Heart left ventricle (tissue), 13 donors: Measurements from ENCODE around the gene OR2L8.
A peak's percentile ranks its signal among the peaks of the same experiment; 100 is the strongest.

Experiments used
- CTCF ChIP-seq, 12 donors: fragments of 200-600 bp; sonication (generic) in 4 of 12; IDR thresholded peaks; one replicate each; pipeline versions ENCODE4 v1.5.0 to v1.8.0; 2018 to 2022; ENCODE audit warnings: antibody characterized with exemption in 12 of 12, mild to moderate bottlenecking in 5 of 12
- POLR2A ChIP-seq, 2 donors: fragments of 450-650 bp; IDR thresholded peaks; one replicate each; pipeline ENCODE4 v1.6.1; 2017; ENCODE audit warnings: antibody characterized with exemption in 2 of 2, mild to moderate bottlenecking in 2 of 2, moderate library complexity in 2 of 2
- donor health status: ischemic (EF 13 %, LVEDD 7.1; RV severe dilation, severe dysfunction).
- donor health status: DM: no; HTN: yes; CAD: no.
- donor health status: DM: no; HTN: no; CAD: no.
- donor health status: ischemic (EF 25% LVEDD 6.9; RV normal size, moderate dysfunction).
- donor health status: ischemic (EF 25% LVEDD 5.7; RV mildly dilated, moderate dysfunction).
- donor health status: ischemic (EF 35%, LVEDD 5.7; RV mildly dilated, moderate dysfunction).
- donor health status: nonischemic (EF 11% LVEDD 7.7; RV severe dilation, severe dysfunction).
- donor health status: DM: yes; HTN: yes; CAD: no.
- donor health status: PGD.
- donor health status: ischemic (EF 29% LVEDD 5.4; RV normal size, mild dysfunction).
- donor health status: nonischemic (EF 23%, LVEDD 6.1; RV moderate dilation, normal function).

DNA sequence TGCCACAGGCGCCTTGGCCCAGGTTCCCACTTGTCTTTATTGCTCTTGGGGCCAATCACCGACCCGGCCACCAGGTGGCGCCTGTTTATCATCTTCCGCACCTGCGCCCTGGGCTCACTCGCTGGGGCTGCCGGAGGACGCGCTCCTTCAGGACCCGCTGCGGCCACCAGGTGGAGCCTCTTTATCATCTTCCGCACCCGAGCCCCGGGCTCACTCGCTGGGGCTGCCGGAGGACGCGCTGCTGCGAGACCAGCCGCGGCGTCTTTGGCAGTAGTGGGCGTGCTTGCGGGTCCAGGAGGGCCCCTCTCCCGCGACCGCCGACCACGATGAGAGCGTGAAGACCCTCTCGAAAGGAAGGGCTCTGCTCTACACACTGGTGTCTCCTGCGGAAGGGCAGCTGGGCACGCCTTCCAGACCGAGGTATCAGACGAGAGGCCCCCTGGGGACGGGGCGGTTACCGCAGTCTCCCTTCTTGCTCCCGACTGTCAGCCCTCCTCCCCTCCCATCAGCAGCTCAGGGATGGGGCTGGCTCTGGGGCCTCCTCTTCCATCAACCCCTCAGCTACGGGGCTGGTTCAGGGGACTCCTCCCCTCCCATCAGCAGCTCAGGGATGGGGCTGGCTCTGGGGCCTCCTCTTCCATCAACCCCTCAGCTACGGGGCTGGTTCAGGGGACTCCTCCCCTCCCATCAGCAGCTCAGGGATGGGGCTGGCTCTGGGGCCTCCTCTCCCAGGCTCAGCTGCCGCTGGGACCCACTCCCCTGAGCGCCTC lies 11.5 kb upstream of the OR2L8 start:
- TF ChIP-seq CTCF (IDR thresholded peaks at IDR 0.05) (peak in 8 of 12 donors; percentile 22 to 67 (median 35)), POLR2A (IDR thresholded peaks at IDR 0.05) (peak in 1 of 2 donors; percentile 21)
